ENCODE data around the gene ACOT6.
"Not testable (repeated sequence)": the region's sequence is repeated elsewhere in the genome, so short reads cannot be mapped to it uniquely, and the experiment has no call there.

ACOT6 gene

GRCh38 chr14:73570913-73571312 lies 41.4 kb upstream of the ACOT6 start:
- not testable (repeated sequence) for H3K9me3 ChIP-seq (ENCODE audit: severe bottlenecking); H3K4me3 ChIP-seq (ENCODE audit: low read depth, low read length); H3K27me3 ChIP-seq (ENCODE audit: insufficient read depth, low read depth, severe bottlenecking); H3K27ac ChIP-seq
- peaks cover 11% of the 10 kb centered on the region for H3K36me3 ChIP-seq
- DNase-seq = peak; percentile 65
- TF ChIP-seq CTCF (IDR thresholded peaks at IDR 0.05; ENCODE audit: low read depth, low read length) = peak; percentile 62

DNA sequence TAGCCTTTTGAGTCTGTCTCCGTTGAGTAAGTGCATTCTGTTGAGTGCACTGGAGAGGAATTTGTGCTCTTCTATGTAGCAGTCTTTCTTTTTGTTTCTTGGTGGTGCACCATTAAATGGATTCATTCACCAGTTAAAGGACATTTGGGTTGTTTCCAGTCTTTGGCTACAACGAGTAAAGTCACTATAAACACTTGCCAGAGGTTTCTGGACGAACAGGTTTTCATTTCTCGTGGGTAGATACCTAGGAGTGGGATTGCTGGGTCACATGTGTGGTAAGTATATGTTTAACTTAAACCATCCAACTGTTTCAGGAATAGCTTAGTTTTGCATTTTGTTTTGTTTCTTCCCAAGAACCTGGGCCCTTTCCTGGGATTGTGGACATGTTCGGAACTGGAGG lies 39.3 kb upstream of the ACOT6 start:
- not testable (repeated sequence) for H3K9me3 ChIP-seq (ENCODE audit: severe bottlenecking); H3K4me3 ChIP-seq (ENCODE audit: low read depth, low read length); H3K27ac ChIP-seq; DNase-seq; H3K27me3 ChIP-seq (ENCODE audit: insufficient read depth, low read depth, severe bottlenecking)
- peaks cover 12% of the 10 kb centered on the region for H3K36me3 ChIP-seq

DNA sequence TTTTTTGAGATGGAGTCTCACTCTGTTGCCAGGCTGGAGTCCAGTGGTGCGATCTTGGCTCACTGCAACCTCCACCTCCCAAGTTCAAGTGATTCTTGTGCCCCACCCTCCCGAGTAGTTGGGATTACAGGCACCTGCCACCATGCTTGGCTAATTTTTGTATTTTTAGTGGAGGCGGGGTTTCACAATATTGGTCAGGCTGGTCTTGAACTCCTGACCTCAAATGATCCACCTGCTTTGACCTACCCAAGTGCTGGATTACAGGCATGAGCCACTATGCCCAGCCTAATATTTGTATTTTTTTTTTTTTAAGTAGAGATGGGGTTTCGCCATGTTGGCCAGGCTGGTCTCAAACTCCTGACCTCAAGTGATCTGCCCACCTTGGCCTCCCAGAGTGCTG lies 38.6 kb upstream of the ACOT6 start:
- H3K27me3 ChIP-seq (ENCODE audit: insufficient read depth, low read depth, severe bottlenecking); H3K9me3 ChIP-seq (ENCODE audit: severe bottlenecking); H3K27ac ChIP-seq; H3K4me3 ChIP-seq (ENCODE audit: low read depth, low read length); DNase-seq: not testable (repeated sequence)
- peaks cover 12% of the 10 kb centered on the region for H3K36me3 ChIP-seq

DNA sequence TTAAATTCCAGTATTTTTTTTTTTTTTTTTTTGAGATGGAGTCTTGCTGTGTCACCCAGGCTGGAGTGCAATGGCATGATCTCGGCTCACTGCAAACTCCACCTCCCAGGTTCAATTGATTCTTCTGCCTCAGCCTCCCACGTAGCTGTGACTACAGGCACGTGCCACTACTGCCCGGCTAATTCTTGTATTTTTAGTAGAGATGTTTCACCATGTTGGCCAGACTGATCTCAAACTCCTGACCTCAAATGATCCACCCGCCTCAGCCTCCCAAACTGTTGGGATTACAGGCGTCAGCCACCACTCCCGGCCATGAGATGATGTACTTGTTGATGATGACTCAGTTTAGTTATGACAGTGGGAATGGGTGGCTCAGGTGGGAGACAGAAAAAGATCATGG lies 38.1 kb upstream of the ACOT6 start:
- H3K9me3 ChIP-seq (ENCODE audit: severe bottlenecking); DNase-seq; H3K27ac ChIP-seq; H3K27me3 ChIP-seq (ENCODE audit: insufficient read depth, low read depth, severe bottlenecking); H3K4me3 ChIP-seq (ENCODE audit: low read depth, low read length): not testable (repeated sequence)
- H3K36me3 ChIP-seq = peaks cover 12% of the 10 kb centered on the region

DNA sequence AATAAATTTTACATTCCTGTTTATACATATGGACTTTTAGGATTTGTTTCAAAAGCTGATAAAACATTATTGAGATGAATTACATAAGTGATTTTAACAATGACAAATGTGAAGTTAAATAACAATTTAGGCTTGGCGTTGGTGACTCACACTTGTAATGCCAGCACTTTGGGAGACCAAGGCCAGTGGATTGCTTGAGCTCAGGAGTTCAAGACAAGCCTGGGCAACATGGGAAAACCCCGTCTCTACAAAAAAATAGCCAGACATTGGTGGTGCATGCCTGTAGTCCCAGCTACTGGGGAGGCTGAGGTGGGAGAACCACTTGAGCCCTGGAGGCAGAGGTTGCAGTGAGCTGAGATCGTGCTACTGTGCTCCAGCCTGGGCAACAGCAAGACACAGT lies 35.9 kb upstream of the ACOT6 start:
- Histone ChIP-seq H3K36me3 (peaks cover 12% of the 10 kb centered on the region), H3K4me3 (ENCODE audit: low read depth, low read length) (no peak overlapping the region), H3K27ac (no peak overlapping the region), H3K9me3 (ENCODE audit: severe bottlenecking) (no peaks in the 10 kb centered on the region), H3K27me3 (ENCODE audit: insufficient read depth, low read depth, severe bottlenecking) (no peaks in the 10 kb centered on the region)
- no peak for DNase-seq
- TF ChIP-seq CTCF (IDR thresholded peaks at IDR 0.05; ENCODE audit: low read depth, low read length) = no peak

GRCh38 chr14:73577214-73577613 lies 35.1 kb upstream of the ACOT6 start:
- H3K4me3 ChIP-seq (ENCODE audit: low read depth, low read length); H3K27ac ChIP-seq; H3K27me3 ChIP-seq (ENCODE audit: insufficient read depth, low read depth, severe bottlenecking); H3K9me3 ChIP-seq (ENCODE audit: severe bottlenecking); DNase-seq: not testable (repeated sequence)
- peaks cover 12% of the 10 kb centered on the region for H3K36me3 ChIP-seq

GRCh38 chr14:73582102-73582979 lies 30.0 kb upstream of the ACOT6 start:
- H3K27ac ChIP-seq; H3K27me3 ChIP-seq (ENCODE audit: insufficient read depth, low read depth, severe bottlenecking); H3K4me3 ChIP-seq (ENCODE audit: low read depth, low read length); H3K9me3 ChIP-seq (ENCODE audit: severe bottlenecking); DNase-seq; H3K36me3 ChIP-seq: not testable (repeated sequence)

DNA sequence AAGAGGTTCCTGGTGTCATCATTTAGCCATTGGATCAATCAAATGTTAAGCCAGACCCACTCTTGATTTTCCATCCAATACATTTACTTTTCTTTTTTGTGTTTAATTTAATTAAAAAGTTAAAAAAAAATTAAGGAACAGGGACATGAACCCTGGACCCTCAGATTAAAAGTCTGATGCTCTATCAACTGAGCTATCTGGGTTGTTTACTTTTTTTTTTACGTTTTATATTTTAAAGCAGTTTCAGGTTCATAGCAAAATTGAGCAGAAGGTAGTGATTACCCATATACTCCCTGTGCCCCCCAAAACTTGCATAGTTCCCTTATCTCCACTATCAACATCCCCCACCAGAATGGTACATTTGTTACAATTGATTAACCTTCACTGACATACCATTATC lies 23.6 kb upstream of the ACOT6 start:
- Histone ChIP-seq H3K4me3 (ENCODE audit: low read depth, low read length) (no peak overlapping the region), H3K36me3 (no peaks in the 10 kb centered on the region), H3K27me3 (ENCODE audit: insufficient read depth, low read depth, severe bottlenecking) (no peaks in the 10 kb centered on the region), H3K27ac (no peak overlapping the region), H3K9me3 (ENCODE audit: severe bottlenecking) (no peaks in the 10 kb centered on the region)
- TF ChIP-seq CTCF (IDR thresholded peaks at IDR 0.05; ENCODE audit: low read depth, low read length) = no peak
- no peak for DNase-seq
